ENCODE data around the gene IGFALS.

The IGFALS gene

DNA sequence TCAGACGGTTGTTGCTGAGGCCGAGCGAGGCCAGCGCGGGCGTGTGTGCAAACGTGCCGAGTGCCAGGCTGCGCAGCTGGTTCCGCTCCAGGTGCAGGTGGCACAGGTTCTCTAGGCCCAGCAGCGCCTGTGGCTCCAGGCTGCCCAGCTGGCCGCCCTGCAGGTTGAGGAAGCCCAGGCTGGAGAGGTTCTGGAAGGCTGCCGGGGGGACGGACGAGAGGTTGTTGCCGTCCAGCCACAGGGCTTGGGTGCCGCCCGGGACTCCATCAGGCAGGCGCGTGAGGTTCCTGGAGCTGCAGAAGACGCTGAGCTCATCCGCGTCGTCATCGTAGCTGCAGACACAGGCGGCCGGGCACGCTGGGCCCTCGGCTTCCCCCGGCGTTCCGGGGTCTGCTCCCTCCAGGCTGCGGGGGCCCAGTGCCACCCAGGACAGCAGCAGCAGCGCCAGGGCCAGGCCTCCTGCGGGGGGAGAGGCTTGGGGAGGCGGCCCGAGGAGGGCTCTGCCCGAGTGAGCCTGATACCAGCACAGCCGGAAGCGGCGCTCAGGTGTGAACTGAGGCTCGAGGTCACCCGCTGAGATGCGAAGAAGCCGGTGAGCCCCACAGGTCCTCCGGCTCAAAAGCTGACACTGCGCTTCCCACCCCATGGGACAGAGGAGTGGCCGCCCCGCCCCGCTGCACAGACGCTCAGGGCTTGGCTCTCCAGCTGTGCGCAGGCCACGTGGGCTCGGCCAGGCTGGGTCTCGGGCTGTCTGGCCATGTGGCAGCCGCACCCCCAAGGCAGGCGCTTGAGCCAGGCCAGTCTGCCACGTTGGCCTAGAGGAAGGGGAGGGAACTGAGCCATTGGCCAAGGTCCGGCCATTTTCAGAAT is 1.3 kb downstream of the IGFALS start:
- Histone ChIP-seq H3K36me3 (replicated peaks; ENCODE audit: insufficient read depth, low read length) (no peaks in the 10 kb centered on the region), H3K9me2 (replicated peaks; ENCODE audit: insufficient read depth, low read length) (no peaks in the 10 kb centered on the region), H3F3A (ENCODE audit: insufficient read depth, low read length) (no peaks in the 10 kb centered on the region), H3K4me3 (ENCODE audit: low read length) (no peak overlapping the region), H3K9me3 (replicated peaks; ENCODE audit: insufficient read depth, low read length) (no peaks in the 10 kb centered on the region), H3K27me3 (replicated peaks; ENCODE audit: insufficient read depth, low read length) (no peaks in the 10 kb centered on the region), H3K4me1 (ENCODE audit: low read length) (no peaks in the 10 kb centered on the region), H3K79me2 (ENCODE audit: low read length) (peaks cover 5% of the 10 kb centered on the region; the same call in 1 of the 2 replicates), H3K9ac (ENCODE audit: low read length) (no peak overlapping the region), H4K20me1 (ENCODE audit: insufficient read depth, low read length) (no peaks in the 10 kb centered on the region), H3K27ac (ENCODE audit: low read length) (no peak overlapping the region), H2AFZ (ENCODE audit: low read length) (no peak overlapping the region), H3K4me2 (ENCODE audit: low read depth, low read length) (no peak overlapping the region)
- no peak for TF ChIP-seq EZH2phosphoT487 (IDR thresholded peaks at IDR 0.05; ENCODE audit: low read length)
- TF ChIP-seq EZH2 (optimal IDR thresholded peaks at IDR 0.05; ENCODE audit: low read depth, low read length): no peak
- TF ChIP-seq CTCF (IDR thresholded peaks at IDR 0.05; ENCODE audit: low read length): no peak
- DNase-seq: no peak

GRCh38 chr16:1791256-1791942 is 2.1 kb downstream of the IGFALS start:
- no peak overlapping the region for H3K4me3 ChIP-seq (ENCODE audit: low read length)
- H2AFZ ChIP-seq (ENCODE audit: low read length): no peak overlapping the region
- H3K36me3 ChIP-seq (replicated peaks; ENCODE audit: insufficient read depth, low read length): no peaks in the 10 kb centered on the region
- no peaks in the 10 kb centered on the region for H3F3A ChIP-seq (ENCODE audit: insufficient read depth, low read length)
- TF ChIP-seq EZH2phosphoT487 (IDR thresholded peaks at IDR 0.05; ENCODE audit: low read length) (no peak), EZH2 (optimal IDR thresholded peaks at IDR 0.05; ENCODE audit: low read depth, low read length) (no peak)
- H4K20me1 ChIP-seq (ENCODE audit: insufficient read depth, low read length): no peaks in the 10 kb centered on the region
- H3K27ac ChIP-seq (ENCODE audit: low read length): no peak overlapping the region
- H3K79me2 ChIP-seq (ENCODE audit: low read length): peaks cover 13% of the 10 kb centered on the region
- no peak overlapping the region for H3K9ac ChIP-seq (ENCODE audit: low read length)
- H3K9me3 ChIP-seq (replicated peaks; ENCODE audit: insufficient read depth, low read length): no peaks in the 10 kb centered on the region
- no peak overlapping the region for H3K4me2 ChIP-seq (ENCODE audit: low read depth, low read length)
- DNase-seq: no peak
- no peaks in the 10 kb centered on the region for H3K9me2 ChIP-seq (replicated peaks; ENCODE audit: insufficient read depth, low read length)
- no peaks in the 10 kb centered on the region for H3K4me1 ChIP-seq (ENCODE audit: low read length)
- no peaks in the 10 kb centered on the region for H3K27me3 ChIP-seq (replicated peaks; ENCODE audit: insufficient read depth, low read length)

GRCh38 chr16:1790611-1791255 is 2.8 kb downstream of the IGFALS start:
- Histone ChIP-seq H3K27me3 (replicated peaks; ENCODE audit: insufficient read depth, low read length) (no peaks in the 10 kb centered on the region), H3K9me3 (replicated peaks; ENCODE audit: insufficient read depth, low read length) (no peaks in the 10 kb centered on the region), H3F3A (ENCODE audit: insufficient read depth, low read length) (no peaks in the 10 kb centered on the region), H3K9me2 (replicated peaks; ENCODE audit: insufficient read depth, low read length) (no peaks in the 10 kb centered on the region), H4K20me1 (ENCODE audit: insufficient read depth, low read length) (no peaks in the 10 kb centered on the region), H3K79me2 (ENCODE audit: low read length) (peaks cover 20% of the 10 kb centered on the region), H3K4me1 (ENCODE audit: low read length) (no peaks in the 10 kb centered on the region), H3K4me2 (ENCODE audit: low read depth, low read length) (no peak overlapping the region), H3K36me3 (replicated peaks; ENCODE audit: insufficient read depth, low read length) (no peaks in the 10 kb centered on the region), H3K4me3 (ENCODE audit: low read length) (no peak overlapping the region), H3K9ac (ENCODE audit: low read length) (no peak overlapping the region), H2AFZ (ENCODE audit: low read length) (no peak overlapping the region), H3K27ac (ENCODE audit: low read length) (no peak overlapping the region)
- DNase-seq: no peak
- TF ChIP-seq EZH2phosphoT487 (IDR thresholded peaks at IDR 0.05; ENCODE audit: low read length) (no peak), CTCF (IDR thresholded peaks at IDR 0.05; ENCODE audit: low read length) (no peak), EZH2 (optimal IDR thresholded peaks at IDR 0.05; ENCODE audit: low read depth, low read length) (no peak)

All from MM.1S (cell line).